DOHH2 (cell line): ENCODE data around the gene FHOD1.

ENCODE experiments used
- EZH2phosphoT487 ChIP-seq: fragments of 200-600 bp; sonication (generic); IDR thresholded peaks from 2 replicates; pipeline ENCODE4 v1.6.1; 2017; ENCODE audit warnings: borderline replicate concordance, mild to moderate bottlenecking, antibody characterized with exemption, low read length, moderate library complexity, mixed read lengths
- TF ChIP-seq, protein P1 (sequence below): fragments of 200-600 bp; sonication (generic); IDR thresholded peaks from one replicate; pipeline ENCODE4 v1.5.1; 2014; ENCODE audit warnings: antibody characterized with exemption, mild to moderate bottlenecking, low read depth, low read length; ENCODE audit not compliant: poor library complexity, severe bottlenecking

DNA sequence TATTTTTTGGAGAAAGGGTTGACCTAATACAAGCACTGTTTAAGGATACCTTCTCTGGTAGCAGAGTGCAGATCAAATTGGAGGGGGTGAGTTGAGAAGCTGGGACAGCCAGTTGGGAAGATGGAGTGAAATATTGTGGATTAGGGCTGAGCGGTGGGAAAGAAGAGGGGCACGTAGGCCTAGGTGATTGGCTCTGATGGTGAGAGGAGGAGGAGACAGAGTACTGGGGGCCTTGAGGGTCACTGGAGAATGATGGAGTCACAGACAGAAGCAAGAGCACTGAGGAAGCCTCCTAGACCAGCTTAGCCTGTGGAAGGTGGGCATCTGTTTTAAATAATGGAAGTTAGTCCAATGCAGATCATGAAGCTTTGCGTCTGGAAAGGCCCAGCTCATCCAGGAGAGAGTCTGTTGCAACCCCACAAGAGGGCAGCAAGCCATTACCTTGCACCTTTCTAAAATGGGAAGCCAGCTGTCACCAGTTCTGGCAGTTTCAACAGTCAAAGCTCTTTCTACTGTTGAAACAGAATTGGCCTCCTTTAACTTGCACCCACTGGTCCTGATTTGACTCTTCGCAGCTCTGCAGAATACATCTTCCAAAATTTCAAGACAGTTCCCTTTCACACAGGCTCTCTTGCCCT lies 13.3 kb upstream of the FHOD1 start:
- TF ChIP-seq, protein P1, sequence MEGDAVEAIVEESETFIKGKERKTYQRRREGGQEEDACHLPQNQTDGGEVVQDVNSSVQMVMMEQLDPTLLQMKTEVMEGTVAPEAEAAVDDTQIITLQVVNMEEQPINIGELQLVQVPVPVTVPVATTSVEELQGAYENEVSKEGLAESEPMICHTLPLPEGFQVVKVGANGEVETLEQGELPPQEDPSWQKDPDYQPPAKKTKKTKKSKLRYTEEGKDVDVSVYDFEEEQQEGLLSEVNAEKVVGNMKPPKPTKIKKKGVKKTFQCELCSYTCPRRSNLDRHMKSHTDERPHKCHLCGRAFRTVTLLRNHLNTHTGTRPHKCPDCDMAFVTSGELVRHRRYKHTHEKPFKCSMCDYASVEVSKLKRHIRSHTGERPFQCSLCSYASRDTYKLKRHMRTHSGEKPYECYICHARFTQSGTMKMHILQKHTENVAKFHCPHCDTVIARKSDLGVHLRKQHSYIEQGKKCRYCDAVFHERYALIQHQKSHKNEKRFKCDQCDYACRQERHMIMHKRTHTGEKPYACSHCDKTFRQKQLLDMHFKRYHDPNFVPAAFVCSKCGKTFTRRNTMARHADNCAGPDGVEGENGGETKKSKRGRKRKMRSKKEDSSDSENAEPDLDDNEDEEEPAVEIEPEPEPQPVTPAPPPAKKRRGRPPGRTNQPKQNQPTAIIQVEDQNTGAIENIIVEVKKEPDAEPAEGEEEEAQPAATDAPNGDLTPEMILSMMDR: peak; percentile 64
- no peak for TF ChIP-seq EZH2phosphoT487
